ENCODE measurements around the gene KRTAP9-1.
"Not testable (repeated sequence)": the region's sequence is repeated elsewhere in the genome, so short reads cannot be mapped to it uniquely, and the experiment has no call there.

KRTAP9-1 gene

GRCh38 chr17:41184480-41184961 lies 5.2 kb upstream of the KRTAP9-1 start, which contains the start of gene KRTAP4-1:
KRTAP4-1 (minus strand) TSS chr17:41184911; CDS start chr17:41184854, 57 bp downstream.
- no peak for DNase-seq

- DNase-seq, result no peak
These were observed 4.7 kb upstream of the KRTAP9-1 start for GRCh38 chr17:41185001-41185400.

- no peak for DNase-seq
These were observed 2.8 kb upstream of the KRTAP9-1 start for GRCh38 chr17:41186872-41187271.

- DNase-seq, result no peak
These were observed 641 bp downstream of the KRTAP9-1 start for GRCh38 chr17:41190328-41190727.

- DNase-seq, result no peak
These were observed 6.4 kb downstream of the KRTAP9-1 start for GRCh38 chr17:41196068-41196467.

GRCh38 chr17:41199421-41200078 lies 9.9 kb downstream of the KRTAP9-1 start:
- no peak for DNase-seq

GRCh38 chr17:41211845-41212466 lies 22.3 kb downstream of the KRTAP9-1 start:
- no peak for DNase-seq

- no peak for DNase-seq
These were observed 23.0 kb downstream of the KRTAP9-1 start for GRCh38 chr17:41212524-41213169.

GRCh38 chr17:41215681-41216080 lies 26.0 kb downstream of the KRTAP9-1 start:
- no peak for DNase-seq

GRCh38 chr17:41223821-41224220 lies 34.1 kb downstream of the KRTAP9-1 start:
- no peak for DNase-seq

GRCh38 chr17:41226051-41226450 lies 36.4 kb downstream of the KRTAP9-1 start:
- DNase-seq, result no peak

- DNase-seq, result not testable (repeated sequence)
These were observed 37.0 kb downstream of the KRTAP9-1 start, which contains the start of gene KRTAP9-2 for GRCh38 chr17:41226598-41227095. KRTAP9-2 (plus strand) TSS chr17:41226648; CDS start chr17:41226655, 7 bp downstream.

GRCh38 chr17:41230094-41230493 lies 40.4 kb downstream of the KRTAP9-1 start:
- DNase-seq, result no peak

- DNase-seq, result no peak
These were observed 42.0 kb downstream of the KRTAP9-1 start for GRCh38 chr17:41231731-41232130.

GRCh38 chr17:41232399-41233105 lies 42.9 kb downstream of the KRTAP9-1 start, which contains the start of gene KRTAP9-3:
KRTAP9-3 (plus strand) TSS chr17:41232449; CDS start chr17:41232502, 53 bp downstream.
- DNase-seq, result not testable (repeated sequence)

- not testable (repeated sequence) for DNase-seq
These were observed 47.4 kb downstream of the KRTAP9-1 start for GRCh38 chr17:41237116-41237515.

- DNase-seq, result not testable (repeated sequence)
These were observed 48.3 kb downstream of the KRTAP9-1 start, which contains the start of gene KRTAP9-8 for GRCh38 chr17:41237949-41238437. KRTAP9-8 (plus strand) TSS chr17:41237999; CDS start chr17:41238052, 53 bp downstream.

All from NCI-H82 (cell line).